Hematopoietic multipotent progenitor cell treated with erythropoietin and hydrocortisone succinate and interleukin-3 and kit ligand, for 6 days (in vitro differentiated cells): ENCODE data around the gene SLC39A11.

ENCODE experiments used
- DNase-seq: peaks from one replicate; pipeline ENCODE4 v3.0.0-alpha.2; 2015

Gene SLC39A11

DNA sequence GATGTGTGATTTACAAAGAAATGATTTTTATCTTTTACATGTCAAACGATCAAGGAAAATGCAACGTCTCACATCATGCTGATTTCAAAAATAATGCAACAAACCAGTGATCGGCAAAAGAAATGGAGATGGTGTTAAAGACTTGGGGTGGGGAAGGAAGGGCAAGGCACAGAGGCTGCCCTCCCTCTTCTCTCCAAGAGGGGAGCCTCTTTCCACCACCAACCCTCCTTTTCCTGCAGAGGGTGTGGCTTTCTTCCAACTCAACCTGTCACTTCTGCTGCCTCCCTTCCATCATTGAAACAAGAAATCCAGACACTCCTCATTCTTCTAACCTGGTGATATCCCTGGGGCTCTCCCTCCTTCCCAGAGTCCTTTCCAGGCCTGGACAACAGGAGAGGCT is 320.8 kb downstream of the SLC39A11 start:
- no peak for DNase-seq

DNA sequence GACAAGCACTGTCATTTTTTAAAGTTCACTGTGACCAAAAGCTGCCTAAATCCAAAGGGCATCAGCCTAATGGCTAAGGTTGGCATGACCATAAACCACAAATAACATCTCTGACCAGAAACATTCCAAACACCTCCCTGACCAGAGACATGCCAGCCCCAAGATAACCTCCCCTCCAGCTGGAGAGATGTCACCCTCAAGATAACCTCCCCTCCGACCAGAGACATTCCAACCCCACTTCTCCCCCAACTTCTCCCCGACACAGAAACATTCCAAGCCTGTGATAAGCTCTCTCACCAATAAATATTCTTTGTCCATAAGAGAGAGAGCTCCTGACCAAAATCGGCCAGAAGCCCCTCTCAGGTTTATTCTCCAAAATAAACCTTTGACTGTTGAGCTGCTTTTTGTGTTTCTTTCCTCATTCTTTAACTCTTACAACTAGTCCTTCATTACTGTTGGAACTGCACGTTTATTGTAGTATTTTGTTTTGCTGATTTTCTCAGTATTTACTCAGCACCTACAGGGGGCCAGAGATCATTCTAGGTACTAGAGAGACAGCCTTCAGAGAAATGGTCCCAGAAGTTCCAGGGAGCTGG is 325.6 kb downstream of the SLC39A11 start:
- no peak for DNase-seq

- DNase-seq: no peak
These were observed 326.9 kb downstream of the SLC39A11 start for GRCh38 chr17:72765368-72766153.

GRCh38 chr17:72764632-72765041 is 327.9 kb downstream of the SLC39A11 start:
- DNase-seq: no peak

DNA sequence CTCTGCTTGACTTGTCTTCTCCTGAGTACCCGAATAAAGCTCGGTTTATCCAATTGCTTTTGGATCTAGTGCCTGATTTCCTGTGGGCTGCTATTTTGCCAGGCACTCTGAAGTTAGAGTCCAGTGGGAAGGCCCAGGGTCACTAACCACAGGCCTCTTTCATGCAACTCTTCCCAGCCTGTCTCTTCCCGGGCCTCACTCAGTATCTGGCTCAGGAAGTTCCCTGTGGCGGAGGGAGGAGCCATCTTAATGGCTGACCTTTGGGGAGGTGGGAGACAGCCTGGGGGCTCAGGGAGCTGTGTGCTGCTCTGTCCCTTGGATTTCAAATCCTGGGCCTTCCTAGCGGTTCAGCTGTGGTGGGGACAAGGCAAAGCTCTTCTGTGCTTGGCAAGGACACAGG is 328.5 kb downstream of the SLC39A11 start:
- DNase-seq: no peak

DNA sequence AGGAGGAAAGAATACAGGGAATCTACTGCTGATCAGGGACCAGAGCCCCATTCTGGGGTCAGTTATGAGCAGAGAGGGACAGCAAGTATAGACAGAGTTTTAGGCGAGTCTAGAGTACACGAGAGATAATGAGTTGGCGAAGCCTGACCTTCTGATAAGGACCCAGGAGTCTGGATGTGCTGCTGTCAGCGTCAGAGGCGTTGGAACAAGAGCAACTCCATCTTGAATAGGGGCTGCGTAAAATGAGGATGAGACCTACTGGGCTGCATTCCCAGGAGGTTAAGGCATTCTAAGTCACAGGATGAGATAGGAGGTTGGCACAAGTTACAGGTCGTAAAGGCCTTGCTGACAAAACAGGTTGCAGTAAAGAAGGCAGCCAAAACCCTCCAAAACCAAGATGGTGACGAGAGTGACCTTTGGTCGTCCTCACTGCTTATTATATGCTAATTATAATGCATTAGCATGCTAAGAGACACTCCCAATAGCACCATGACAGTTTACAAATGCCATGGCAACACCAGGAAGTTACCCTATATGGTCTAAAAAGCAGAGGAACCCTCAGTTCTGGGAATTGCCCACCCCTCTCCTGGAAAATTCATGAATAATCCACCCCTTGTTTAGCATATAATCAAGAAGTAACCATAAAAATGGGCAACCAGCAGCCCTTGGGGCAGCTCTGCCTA is 330.5 kb downstream of the SLC39A11 start:
- DNase-seq: peak; percentile 28

GRCh38 chr17:72761431-72761830 is 331.1 kb downstream of the SLC39A11 start:
- peak; percentile 67 for DNase-seq

DNA sequence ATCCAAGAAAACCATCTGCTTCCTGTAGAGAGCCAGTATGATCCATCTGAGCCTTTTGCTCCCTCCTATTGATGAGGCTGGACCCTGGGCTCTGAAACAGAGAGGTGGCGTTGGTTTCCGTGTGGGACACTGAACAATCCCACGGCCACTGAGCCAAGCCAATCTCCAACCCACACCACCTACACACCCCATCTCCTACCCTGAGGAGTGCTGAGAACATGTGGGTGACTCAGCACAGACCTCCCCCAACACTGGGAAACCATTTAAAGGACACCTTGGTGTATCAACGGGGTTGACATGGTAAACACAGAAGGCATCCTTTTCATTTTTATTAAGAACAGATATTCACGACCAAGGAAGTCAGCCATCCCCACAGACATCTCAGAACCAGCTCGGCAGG is 332.1 kb downstream of the SLC39A11 start:
- DNase-seq: no peak

GRCh38 chr17:72759301-72759700 is 333.2 kb downstream of the SLC39A11 start:
- DNase-seq: no peak

DNA sequence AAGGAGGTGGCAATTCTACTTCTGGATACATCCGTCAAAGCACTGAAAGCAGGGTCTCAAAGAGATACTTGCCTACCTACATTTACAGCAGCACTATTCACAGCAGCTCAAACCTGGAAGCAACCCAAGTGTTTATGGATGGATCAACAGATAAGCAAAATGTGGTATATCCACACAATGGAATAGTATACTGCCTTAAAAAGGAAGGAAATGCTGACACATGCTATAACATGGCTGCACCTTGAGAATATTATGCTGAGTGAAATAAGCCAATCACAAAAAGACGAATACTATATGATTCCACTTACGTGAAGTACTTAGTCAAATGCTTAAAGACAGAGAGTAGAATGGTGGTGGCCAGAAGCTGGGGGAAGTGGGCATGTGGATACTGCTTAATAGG is 336.2 kb downstream of the SLC39A11 start:
- DNase-seq: no peak

- no peak for DNase-seq
These were observed 338.0 kb downstream of the SLC39A11 start for GRCh38 chr17:72754513-72754912.

DNA sequence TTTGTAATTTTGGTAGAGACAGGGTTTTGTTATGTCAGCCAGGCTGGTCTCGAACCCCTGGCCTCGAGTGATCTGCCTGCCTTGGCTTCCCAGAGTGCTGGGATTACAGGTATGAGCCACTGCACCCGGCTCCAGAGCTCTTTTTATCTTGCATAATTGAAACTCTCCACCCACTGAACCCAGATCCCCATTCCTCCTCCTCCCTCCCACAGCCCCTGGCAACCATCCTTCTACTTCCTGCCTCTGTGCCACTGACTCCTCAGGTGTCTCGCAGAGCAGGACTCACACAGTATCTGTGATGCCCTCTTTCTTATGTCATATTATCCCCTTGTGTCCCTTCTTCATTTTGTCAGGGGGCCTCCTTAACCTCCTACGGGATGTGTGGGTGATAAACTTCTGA is 340.7 kb downstream of the SLC39A11 start:
- DNase-seq: no peak

DNA sequence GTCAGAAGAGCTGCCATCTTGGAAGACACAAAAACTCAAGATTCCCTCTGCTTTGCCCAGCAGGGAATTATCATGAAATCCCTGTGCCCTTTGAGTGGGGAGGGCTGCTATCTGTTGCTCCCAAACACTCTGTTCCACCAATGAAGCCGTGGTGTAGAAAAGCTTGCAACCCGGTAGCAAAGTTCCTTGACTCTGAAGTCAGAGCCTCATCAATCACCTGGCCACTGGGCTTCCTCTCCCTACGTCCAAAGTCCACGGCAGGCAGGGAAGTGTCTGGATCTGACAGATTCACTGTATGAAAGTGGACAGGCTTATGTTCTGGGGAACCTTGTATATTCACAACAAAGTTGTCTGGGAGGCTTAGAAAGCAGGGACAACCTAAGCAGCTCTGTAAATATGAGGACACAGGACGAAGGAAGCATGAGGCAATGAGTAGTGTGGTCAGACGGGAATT is 343.3 kb downstream of the SLC39A11 start:
- no peak for DNase-seq

- DNase-seq: no peak
These were observed 345.0 kb downstream of the SLC39A11 start for GRCh38 chr17:72747501-72747900.

GRCh38 chr17:72745241-72745640 is 347.2 kb downstream of the SLC39A11 start:
- DNase-seq: no peak

GRCh38 chr17:72743037-72743467 is 349.4 kb downstream of the SLC39A11 start:
- DNase-seq: no peak

DNA sequence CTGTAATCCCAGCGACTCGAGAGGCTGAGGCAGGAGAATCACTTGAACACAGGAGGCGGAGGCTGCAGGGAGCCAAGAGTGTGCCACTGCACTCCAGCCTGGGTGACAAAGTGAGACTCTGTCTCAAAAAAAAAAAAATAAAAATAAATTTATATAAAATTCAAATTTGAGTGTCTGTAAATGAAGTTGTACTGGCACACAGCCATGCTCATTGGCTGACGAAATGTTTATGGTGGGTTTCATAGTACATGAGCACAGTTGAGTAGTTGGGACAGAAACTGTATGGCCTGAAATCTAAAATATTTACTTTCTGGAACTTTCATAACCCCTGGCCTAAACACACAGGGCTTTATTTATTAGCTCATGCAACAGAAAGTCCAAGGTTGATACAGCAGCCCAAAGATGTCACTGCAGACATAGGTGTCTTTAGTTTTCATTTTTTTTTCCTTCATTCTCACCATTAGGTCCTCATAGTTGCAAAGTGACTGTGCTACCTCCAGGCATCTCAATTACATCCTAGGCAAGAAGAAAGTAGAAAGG is 355.3 kb downstream of the SLC39A11 start:
- DNase-seq: no peak

DNA sequence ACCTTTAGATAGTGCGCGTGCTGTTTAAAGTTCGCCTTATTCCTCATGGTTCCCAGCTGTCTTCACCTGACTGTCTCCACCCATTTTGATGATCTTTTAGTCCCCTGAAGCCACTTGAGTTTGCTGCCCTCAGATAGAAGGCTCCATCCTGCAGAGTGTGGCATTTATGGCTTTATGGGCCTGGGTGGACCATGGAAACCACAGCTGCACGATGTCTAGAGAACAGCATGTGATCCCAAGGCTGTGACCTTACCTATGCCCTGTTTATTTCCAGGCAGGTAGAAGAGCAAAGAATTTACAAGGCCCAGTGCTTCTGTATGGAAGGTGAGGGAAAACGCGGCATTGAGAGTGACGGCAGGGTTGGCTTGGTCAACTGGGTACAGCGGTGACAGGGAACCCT is 356.9 kb downstream of the SLC39A11 start:
- DNase-seq: no peak

DNA sequence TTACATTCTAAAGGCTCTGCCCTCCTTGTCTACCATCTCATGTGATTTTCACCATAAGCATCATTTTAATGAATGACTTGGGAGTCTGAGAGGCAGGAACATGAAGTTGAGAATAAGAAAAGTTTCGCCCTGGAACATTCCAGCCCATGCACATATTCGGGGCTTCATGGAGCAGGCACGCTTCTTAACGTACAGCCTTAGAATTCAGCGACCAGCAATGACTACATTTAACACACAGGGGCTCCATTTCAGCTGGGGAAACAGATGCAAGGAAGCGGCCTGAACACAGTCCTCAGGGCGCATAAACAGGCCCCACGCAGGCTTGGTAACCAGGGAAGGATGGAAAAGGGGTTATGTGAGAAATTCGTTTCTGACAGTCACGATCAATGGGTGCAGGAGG is 357.4 kb downstream of the SLC39A11 start:
- DNase-seq: no peak

DNA sequence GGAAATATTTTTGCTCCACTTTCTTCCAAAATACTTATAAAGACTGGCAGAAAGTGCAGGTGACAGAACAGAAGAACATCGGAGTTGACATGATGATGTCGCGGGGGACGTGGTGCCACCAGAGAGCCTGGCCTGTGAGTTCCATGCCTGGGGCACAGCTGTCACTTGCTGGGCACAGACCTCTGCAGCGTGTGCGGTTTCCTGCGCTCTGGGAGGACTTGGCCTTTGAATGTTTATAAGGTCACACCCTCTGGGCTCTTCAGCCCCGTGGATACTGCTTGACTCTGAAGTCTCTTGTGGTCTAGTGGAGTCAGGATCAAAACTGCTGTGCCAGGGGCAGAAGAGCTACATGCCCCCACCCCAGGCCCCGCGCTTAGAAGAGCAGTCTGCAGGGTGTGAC is 357.9 kb downstream of the SLC39A11 start:
- no peak for DNase-seq

- DNase-seq: no peak
These were observed 358.7 kb downstream of the SLC39A11 start for GRCh38 chr17:72733619-72734282.

GRCh38 chr17:72732893-72733618 is 359.4 kb downstream of the SLC39A11 start:
- DNase-seq: no peak
